HEK293T (cell line): Measurements from ENCODE around the gene OR4D5.

Experiments
- BHLHE40 ChIP-seq: fragments of 450-650 bp; IDR thresholded peaks from 2 replicates; pipeline ENCODE4 v1.6.1; 2016; ENCODE audit warnings: mild to moderate bottlenecking, moderate library complexity, borderline replicate concordance
- CTBP1 ChIP-seq: fragments of 450-650 bp; IDR thresholded peaks from 2 replicates; pipeline ENCODE4 v1.6.1; 2016; ENCODE audit warnings: borderline replicate concordance
- ELF4 ChIP-seq: fragments of 450-650 bp; IDR thresholded peaks from 2 replicates; pipeline ENCODE4 v1.6.1; 2017; ENCODE audit warnings: antibody characterized with exemption
- FOXA1 ChIP-seq: fragments of 450-650 bp; IDR thresholded peaks from 2 replicates; pipeline ENCODE4 v1.6.1; 2016; ENCODE audit warnings: mild to moderate bottlenecking
- FOXM1 ChIP-seq: fragments of 450-650 bp; IDR thresholded peaks from 2 replicates; pipeline ENCODE4 v1.6.1; 2017; ENCODE audit warnings: mild to moderate bottlenecking, borderline replicate concordance
- HDGF ChIP-seq: fragments of 450-650 bp; IDR thresholded peaks from 2 replicates; pipeline ENCODE4 v1.6.1; 2017; ENCODE audit warnings: antibody characterized with exemption, borderline replicate concordance
- LEF1 ChIP-seq: fragments of 450-650 bp; IDR thresholded peaks from 2 replicates; pipeline ENCODE4 v1.6.1; 2017; ENCODE audit warnings: mild to moderate bottlenecking, borderline replicate concordance
- NFRKB ChIP-seq: fragments of 450-650 bp; IDR thresholded peaks from 2 replicates; pipeline ENCODE4 v1.6.1; 2016; ENCODE audit warnings: mild to moderate bottlenecking, moderate library complexity
- SP1 ChIP-seq: fragments of 450-650 bp; IDR thresholded peaks from 2 replicates; pipeline ENCODE4 v1.6.1; 2017
- SUZ12 ChIP-seq: fragments of 450-650 bp; IDR thresholded peaks from 2 replicates; pipeline ENCODE4 v1.6.1; 2016; ENCODE audit warnings: mild to moderate bottlenecking
- TARDBP ChIP-seq: fragments of 450-650 bp; IDR thresholded peaks from 2 replicates; pipeline ENCODE4 v1.6.1; 2016
- ZNF384 ChIP-seq: fragments of 450-650 bp; IDR thresholded peaks from 2 replicates; pipeline ENCODE4 v1.6.1; 2016

- TF ChIP-seq FOXM1 (no peak), HDGF (no peak), SUZ12 (no peak), SP1 (no peak), ELF4 (no peak), CTBP1 (no peak), ZNF384 (no peak), TARDBP (no peak), FOXA1 (no peak), NFRKB (no peak), LEF1 (no peak), BHLHE40 (no peak)
Observed at GRCh38 chr11:123979311-123979710, 39.9 kb downstream of the OR4D5 start.
